Smooth muscle cell (in vitro differentiated cells): ENCODE results near the gene PRKACG. TPM values are rescaled to one million over a fixed set of nuclear protein-coding genes. Genes with fewer than 3 reads are reported as not detected.

Experiments used
- DNase-seq: peaks from one replicate; lab custom pipeline; 2025; ENCODE audit not compliant: unreplicated experiment; lab: John Stamatoyannopoulos, UW
- H2AFZ ChIP-seq: fragments of 200-600 bp; sonication (generic); 2 replicates; pipeline ENCODE4 v1.6.0; 2016; ENCODE audit warnings: antibody characterized with exemption, low read depth, mild to moderate bottlenecking
- H3F3A ChIP-seq: fragments of 200-600 bp; sonication (generic); 2 replicates; pipeline ENCODE4 v1.6.0; 2017; ENCODE audit warnings: antibody characterized with exemption, low read depth
- H3K27ac ChIP-seq: fragments of 200-600 bp; sonication (generic); 2 replicates; pipeline ENCODE4 v1.5.1; 2016; ENCODE audit warnings: low read depth, mild to moderate bottlenecking
- H3K27me3 ChIP-seq: fragments of 200-600 bp; sonication (generic); 2 replicates; pipeline ENCODE4 v1.6.1; 2016; ENCODE audit warnings: low read depth, mild to moderate bottlenecking
- H3K36me3 ChIP-seq: fragments of 200-600 bp; sonication (generic); 2 replicates; pipeline ENCODE4 v1.5.1; 2016; ENCODE audit warnings: low read depth
- H3K4me1 ChIP-seq: fragments of 200-600 bp; sonication (generic); 2 replicates; pipeline ENCODE4 v1.5.1; 2016; ENCODE audit warnings: low read depth
- H3K4me2 ChIP-seq: fragments of 200-600 bp; sonication (generic); 2 replicates; pipeline ENCODE4 v1.6.0; 2016; ENCODE audit warnings: mild to moderate bottlenecking
- H3K4me3 ChIP-seq: fragments of 200-600 bp; sonication (generic); 2 replicates; pipeline ENCODE4 v1.5.1; 2016; ENCODE audit warnings: mild to moderate bottlenecking
- H3K79me2 ChIP-seq: fragments of 200-600 bp; sonication (generic); 2 replicates; pipeline ENCODE4 v1.6.0; 2016; ENCODE audit warnings: low read depth, mild to moderate bottlenecking
- H3K9ac ChIP-seq: fragments of 200-600 bp; sonication (generic); 2 replicates; pipeline ENCODE4 v1.6.0; 2016; ENCODE audit warnings: low read depth
- H3K9me3 ChIP-seq: fragments of 200-600 bp; sonication (generic); replicated peaks from 2 replicates; pipeline ENCODE4 v1.5.1; 2016; ENCODE audit warnings: low read depth
- H4K20me1 ChIP-seq: fragments of 200-600 bp; sonication (generic); 2 replicates; pipeline ENCODE4 v1.6.0; 2016; ENCODE audit warnings: low read depth
- CTCF ChIP-seq: fragments of 200-600 bp; sonication (generic); IDR thresholded peaks from 2 replicates; pipeline ENCODE4 v1.5.1; 2017; ENCODE audit warnings: borderline replicate concordance, mild to moderate bottlenecking, antibody characterized with exemption; ENCODE audit not compliant: insufficient read depth, poor library complexity, severe bottlenecking
- WGBS: methylation state at CpG from one replicate; pipeline ENCODE4 v1.1.7; 2016; ENCODE audit warnings: low lambda C conversion rate; 5-methylcytosine and 5-hydroxymethylcytosine counted together
- polyA plus RNA-seq: library from polyadenylated mRNA; unstranded; fragments of >200 nt; fragmentation: Nextera tagmentation; extraction: Ambion mirVana; gene quantifications from 2 replicates; pipeline ENCODE4 v1.2.1, GENCODE V29; 2016
- total RNA-seq: library from RNA; depleted of rRNA; stranded (reverse); fragments of >200 nt; gene quantifications from 2 replicates; pipeline ENCODE4 v1.2.3, GENCODE V29; 2014

Gene PRKACG
- total and polyA plus RNA-seq, 2 experiments from 2014 or later: not detected

- WGBS: 87% methylated on average over 1 of the region's 1 CpG
- H3K79me2 ChIP-seq: no peaks in the 10 kb centered on the region
- no peaks in the 10 kb centered on the region for H3F3A ChIP-seq
- no peaks in the 10 kb centered on the region for H3K4me1 ChIP-seq
- no peaks in the 10 kb centered on the region for H3K9me3 ChIP-seq
- no peak for DNase-seq
- H3K9ac ChIP-seq: no peak overlapping the region
- no peak overlapping the region for H3K4me2 ChIP-seq
- H3K27ac ChIP-seq: no peak overlapping the region
- H4K20me1 ChIP-seq: no peaks in the 10 kb centered on the region
- no peak for TF ChIP-seq CTCF
- H3K27me3 ChIP-seq: peaks cover 11% of the 10 kb centered on the region
- no peak overlapping the region for H2AFZ ChIP-seq
- no peak overlapping the region for H3K4me3 ChIP-seq
- H3K36me3 ChIP-seq: no peaks in the 10 kb centered on the region
Observed at GRCh38 chr9:68966496-68966944, 47.4 kb downstream of the PRKACG start.

GRCh38 chr9:68964765-68965164, 49.1 kb downstream of the PRKACG start:
- no peaks in the 10 kb centered on the region for H3K36me3 ChIP-seq
- H3K27ac ChIP-seq: no peak overlapping the region
- no peak overlapping the region for H3K9ac ChIP-seq
- DNase-seq: no peak
- WGBS: 82% methylated on average over 3 of the region's 3 CpGs
- H3K4me3 ChIP-seq: no peak overlapping the region
- H3K27me3 ChIP-seq: peaks cover 11% of the 10 kb centered on the region
- H3K4me1 ChIP-seq: no peaks in the 10 kb centered on the region
- no peaks in the 10 kb centered on the region for H3K79me2 ChIP-seq
- no peak for TF ChIP-seq CTCF
- no peaks in the 10 kb centered on the region for H3K9me3 ChIP-seq
- no peaks in the 10 kb centered on the region for H4K20me1 ChIP-seq
- H2AFZ ChIP-seq: no peak overlapping the region
- no peaks in the 10 kb centered on the region for H3F3A ChIP-seq
- no peak overlapping the region for H3K4me2 ChIP-seq

GRCh38 chr9:68964102-68964541, 49.8 kb downstream of the PRKACG start:
- Histone ChIP-seq H3K4me1 (no peaks in the 10 kb centered on the region), H3K9me3 (no peaks in the 10 kb centered on the region), H3K4me3 (no peak overlapping the region), H3K27ac (no peak overlapping the region), H2AFZ (no peak overlapping the region), H3K9ac (no peak overlapping the region), H3K27me3 (peaks cover 11% of the 10 kb centered on the region), H4K20me1 (no peaks in the 10 kb centered on the region), H3F3A (no peaks in the 10 kb centered on the region), H3K79me2 (no peaks in the 10 kb centered on the region), H3K36me3 (no peaks in the 10 kb centered on the region), H3K4me2 (no peak overlapping the region)
- 88% methylated on average over 3 of the region's 3 CpGs for WGBS
- TF ChIP-seq CTCF: no peak
- no peak for DNase-seq

- Histone ChIP-seq H3K4me3 (no peak overlapping the region), H3K27me3 (peaks cover 11% of the 10 kb centered on the region), H2AFZ (no peak overlapping the region), H3K79me2 (no peaks in the 10 kb centered on the region), H3K9ac (no peak overlapping the region), H4K20me1 (no peaks in the 10 kb centered on the region), H3K4me2 (no peak overlapping the region), H3K27ac (no peak overlapping the region), H3F3A (no peaks in the 10 kb centered on the region), H3K4me1 (no peaks in the 10 kb centered on the region), H3K36me3 (no peaks in the 10 kb centered on the region), H3K9me3 (no peaks in the 10 kb centered on the region)
- no peak for DNase-seq
- no peak for TF ChIP-seq CTCF
- WGBS: 85% methylated on average over 3 of the region's 3 CpGs
Observed at GRCh38 chr9:68963416-68963815, 50.5 kb downstream of the PRKACG start.
